ENCODE results near the gene VPS13A. TPM values are rescaled to one million over a fixed set of nuclear protein-coding genes. Genes with fewer than 3 reads are reported as not detected.

The VPS13A gene
- total and polyA plus RNA-seq, 12 donors, result 16.2 to 64.0 (median 32.2) TPM

GRCh38 chr9:77162366-77162765, 15.0 kb upstream of the VPS13A start:
- peaks cover 0 to 4% of the 10 kb centered on the region in 2 donors for H3K4me1 ChIP-seq (replicated peaks in 1 of 2)
- H3K27me3 ChIP-seq, result no peaks in the 10 kb centered on the region
- intact Hi-C loops (cut with DNase I), result no loop called here
- no peaks in the 10 kb centered on the region for H3K9me3 ChIP-seq (replicated peaks in 1 of 3)
- no peak for DNase-seq
- 71 to 83% (median 82%) methylated on average over 4 of the region's 4 CpGs for WGBS, 4 donors
- no peak overlapping the region for H3K27ac ChIP-seq
- TF ChIP-seq CTCF (IDR thresholded peaks at IDR 0.05) (no peak), POLR2A (IDR thresholded peaks at IDR 0.05) (no peak)
- no peaks in the 10 kb centered on the region for H3K36me3 ChIP-seq (replicated peaks in 1 of 2)
- no peak overlapping the region for H3K4me3 ChIP-seq

- intact Hi-C loops (cut with DNase I), result no loop called here
- TF ChIP-seq CTCF (IDR thresholded peaks at IDR 0.05) (no peak), POLR2A (IDR thresholded peaks at IDR 0.05) (no peak)
- 52 to 58% (median 58%) methylated on average over 4 of the region's 4 CpGs for WGBS, 4 donors
- H3K4me1 ChIP-seq (replicated peaks in 1 of 2), result peaks cover 0 to 4% of the 10 kb centered on the region in 2 donors
- H3K4me3 ChIP-seq, result no peak overlapping the region
- no peak overlapping the region for H3K27ac ChIP-seq
- H3K36me3 ChIP-seq (replicated peaks in 1 of 2), result no peaks in the 10 kb centered on the region
- H3K27me3 ChIP-seq, result no peaks in the 10 kb centered on the region
- no peaks in the 10 kb centered on the region for H3K9me3 ChIP-seq (replicated peaks in 1 of 3)
- no peak for DNase-seq
These were observed 13.4 kb upstream of the VPS13A start for GRCh38 chr9:77163884-77164283.

DNA sequence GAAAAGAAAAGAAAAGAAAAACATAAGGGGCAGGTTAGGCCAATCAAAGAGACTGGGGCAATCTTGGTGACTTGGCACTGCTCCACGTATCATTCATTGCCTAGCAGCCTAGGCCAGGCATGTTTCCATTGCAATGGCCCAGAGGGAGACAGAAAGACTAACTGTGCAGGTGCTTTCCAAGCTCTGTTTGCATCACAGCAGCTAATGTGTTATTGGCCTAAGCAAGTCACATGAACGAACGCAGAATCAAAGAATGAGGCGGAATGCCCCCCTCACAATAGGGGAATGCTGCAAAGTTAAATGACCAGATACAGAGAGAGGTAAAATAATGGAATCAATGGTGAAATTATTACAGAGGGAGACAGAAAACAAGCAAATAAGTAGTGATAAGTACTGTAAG, 11.1 kb upstream of the VPS13A start:
- intact Hi-C loops (cut with DNase I), result no loop called here
- H3K36me3 ChIP-seq (replicated peaks in 1 of 2), result no peaks in the 10 kb centered on the region
- no peak for DNase-seq
- H3K4me1 ChIP-seq (replicated peaks in 1 of 2), result peaks cover 0 to 4% of the 10 kb centered on the region in 2 donors
- no peaks in the 10 kb centered on the region for H3K27me3 ChIP-seq
- TF ChIP-seq POLR2A (IDR thresholded peaks at IDR 0.05), result no peak
- no peak for TF ChIP-seq CTCF (IDR thresholded peaks at IDR 0.05)
- H3K9me3 ChIP-seq (replicated peaks in 1 of 3), result no peaks in the 10 kb centered on the region
- H3K4me3 ChIP-seq, result no peak overlapping the region
- H3K27ac ChIP-seq, result no peak overlapping the region
- WGBS, 4 donors, result 82 to 90% (median 86%) methylated on average over 4 of the region's 4 CpGs

- no peak overlapping the region for H3K27ac ChIP-seq
- intact Hi-C loops (cut with DNase I), result no loop called here
- WGBS, 4 donors, result 89 to 96% (median 94%) methylated on average over 2 of the region's 2 CpGs
These were observed 6.2 kb upstream of the VPS13A start for GRCh38 chr9:77170991-77171699.

More at GRCh38 chr9:77170991-77171699, 6.2 kb upstream of the VPS13A start:
- peaks cover 0 to 4% of the 10 kb centered on the region in 2 donors for H3K4me1 ChIP-seq (replicated peaks in 1 of 2)
- no peaks in the 10 kb centered on the region for H3K9me3 ChIP-seq (replicated peaks in 1 of 3)
- no peak for DNase-seq
- H3K27me3 ChIP-seq, result no peaks in the 10 kb centered on the region
- H3K36me3 ChIP-seq (replicated peaks in 1 of 2), result no peaks in the 10 kb centered on the region
- TF ChIP-seq POLR2A (IDR thresholded peaks at IDR 0.05) (no peak), CTCF (IDR thresholded peaks at IDR 0.05) (no peak)
- H3K4me3 ChIP-seq, result no peak overlapping the region

Measured in adrenal gland (tissue), 12 donors.